PC-3 (cell line): Measurements from ENCODE around the gene MSI2.

ENCODE experiments used
- EZH2 ChIP-seq: fragments of 300-600 bp; sonication (generic); IDR thresholded peaks from one replicate; pipeline ENCODE4 v1.6.1; 2017; ENCODE audit warnings: antibody characterized with exemption, mild to moderate bottlenecking, low read length; ENCODE audit not compliant: unreplicated experiment
- EZH2phosphoT487 ChIP-seq: fragments of 300-600 bp; sonication (generic); IDR thresholded peaks from 2 replicates; pipeline ENCODE4 v1.6.1; 2018; ENCODE audit warnings: mild to moderate bottlenecking, antibody characterized with exemption, low read length, borderline replicate concordance
- TF ChIP-seq, protein P1 (sequence below): fragments of 300-600 bp; sonication (generic); conservative IDR thresholded peaks from 2 replicates; pipeline ENCODE4 v1.5.1; 2017; ENCODE audit warnings: antibody characterized with exemption, low read depth, mild to moderate bottlenecking, low read length

GRCh38 chr17:57271821-57272220 lies 15.5 kb downstream of the MSI2 start:
- TF ChIP-seq, protein P1, sequence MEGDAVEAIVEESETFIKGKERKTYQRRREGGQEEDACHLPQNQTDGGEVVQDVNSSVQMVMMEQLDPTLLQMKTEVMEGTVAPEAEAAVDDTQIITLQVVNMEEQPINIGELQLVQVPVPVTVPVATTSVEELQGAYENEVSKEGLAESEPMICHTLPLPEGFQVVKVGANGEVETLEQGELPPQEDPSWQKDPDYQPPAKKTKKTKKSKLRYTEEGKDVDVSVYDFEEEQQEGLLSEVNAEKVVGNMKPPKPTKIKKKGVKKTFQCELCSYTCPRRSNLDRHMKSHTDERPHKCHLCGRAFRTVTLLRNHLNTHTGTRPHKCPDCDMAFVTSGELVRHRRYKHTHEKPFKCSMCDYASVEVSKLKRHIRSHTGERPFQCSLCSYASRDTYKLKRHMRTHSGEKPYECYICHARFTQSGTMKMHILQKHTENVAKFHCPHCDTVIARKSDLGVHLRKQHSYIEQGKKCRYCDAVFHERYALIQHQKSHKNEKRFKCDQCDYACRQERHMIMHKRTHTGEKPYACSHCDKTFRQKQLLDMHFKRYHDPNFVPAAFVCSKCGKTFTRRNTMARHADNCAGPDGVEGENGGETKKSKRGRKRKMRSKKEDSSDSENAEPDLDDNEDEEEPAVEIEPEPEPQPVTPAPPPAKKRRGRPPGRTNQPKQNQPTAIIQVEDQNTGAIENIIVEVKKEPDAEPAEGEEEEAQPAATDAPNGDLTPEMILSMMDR: no peak
- TF ChIP-seq EZH2 (no peak), EZH2phosphoT487 (no peak)
